Caki2 (cell line): ENCODE measurements around the gene PAXIP1. TPM values are rescaled to one million over a fixed set of nuclear protein-coding genes. Genes with fewer than 3 reads are reported as not detected.

Experiments
- DNase-seq: peaks from one replicate; pipeline ENCODE4 v3.0.0-alpha.2; 2015; ENCODE audit warnings: low read depth
- in situ Hi-C: cut with HindIII; loops from 2 replicates; pipeline ENCODE4 v1.10.0; 2016; ENCODE audit warnings: low sequenced_read_pairs, low pct_unique_long_range_greater_than_20kb, mixed read lengths
- total RNA-seq: library from RNA; depleted of rRNA; stranded (reverse); fragments of >200 nt; shearing (Covaris generic); gene quantifications from 2 replicates; pipeline ENCODE4 v1.2.3, GENCODE V29; 2014; ENCODE audit warnings: low replicate concordance; rRNA removed

PAXIP1 gene
- total RNA-seq, 1 experiment from 2014 or later = 8.3 TPM

- in situ Hi-C loops = no loop called here
- no peak for DNase-seq
Observed at GRCh38 chr7:154905615-154906014, 97.3 kb downstream of the PAXIP1 start.

- in situ Hi-C loops = no loop called here
Observed at GRCh38 chr7:154905146-154905545, 97.8 kb downstream of the PAXIP1 start.

GRCh38 chr7:154903083-154903731, 99.7 kb downstream of the PAXIP1 start:
- in situ Hi-C loops = no loop called here
- DNase-seq = no peak

More at GRCh38 chr7:154905146-154905545, 97.8 kb downstream of the PAXIP1 start:
- no peak for DNase-seq

GRCh38 chr7:154902600-154903082, 100.3 kb downstream of the PAXIP1 start:
- in situ Hi-C loops = no loop called here
- DNase-seq = no peak

GRCh38 chr7:154899862-154900261, 103.1 kb downstream of the PAXIP1 start:
- in situ Hi-C loops = no loop called here

GRCh38 chr7:154898973-154899855, 103.7 kb downstream of the PAXIP1 start:
- in situ Hi-C loops = no loop called here
- no peak for DNase-seq

More at GRCh38 chr7:154899862-154900261, 103.1 kb downstream of the PAXIP1 start:
- no peak for DNase-seq

GRCh38 chr7:154896076-154896475, 106.8 kb downstream of the PAXIP1 start:
- in situ Hi-C loops = no loop called here
- DNase-seq = no peak

Other genes with a start within 250 kb of the PAXIP1 start
- not detected in 2 replicates for gene HTR5A, start 67.2 kb upstream of the PAXIP1 start, total RNA-seq